Stimulated activated naive B cell treated with anti-CD40 and anti-IgM and Interleukin-4, amounts not matched to agents 10 μg/mL and 1 μg/mL and 100 μg/mL, for 72 hours (primary cell): ENCODE data around the gene ATP5PD.
"Not testable (repeated sequence)": the region's sequence is repeated elsewhere in the genome, so short reads cannot be mapped to it uniquely, and the experiment has no call there.

Experiments used
- ATAC-seq, 2 donors: fragments of 150-1000 bp; cut with Tn5 transposase; replicated peaks; 2 replicates each; pipeline ENCODE4 v1.10.0; 2021; ENCODE audit warnings: moderate library complexity in 1 of 2
- DNase-seq: peaks from one replicate; pipeline ENCODE4 v3.0.0; 2021
- H3K27ac Mint-ChIP-seq: one replicate; pipeline ENCODE4 v1.8.0; 2022; ENCODE audit warnings: mild to moderate bottlenecking, mixed read lengths
- H3K27me3 Mint-ChIP-seq, 2 donors: one replicate each; pipeline ENCODE4 v1.8.0; 2022; ENCODE audit warnings: mixed read lengths in 2 of 2
- H3K36me3 Mint-ChIP-seq, 2 donors: one replicate each; pipeline ENCODE4 v1.8.0; 2022; ENCODE audit warnings: mixed read lengths in 2 of 2, mild to moderate bottlenecking in 1 of 2
- H3K4me1 Mint-ChIP-seq, 2 donors: one replicate each; pipeline ENCODE4 v1.8.0; 2022; ENCODE audit warnings: mixed read lengths in 2 of 2, mild to moderate bottlenecking in 1 of 2
- H3K4me3 Mint-ChIP-seq, 2 donors: one replicate each; pipeline ENCODE4 v1.8.0; 2022; ENCODE audit warnings: mild to moderate bottlenecking in 2 of 2, mixed read lengths in 2 of 2, moderate library complexity in 1 of 2
- H3K9me3 Mint-ChIP-seq, 2 donors: one replicate each; pipeline ENCODE4 v1.8.0; 2022; ENCODE audit warnings: mixed read lengths in 2 of 2, mild to moderate bottlenecking in 1 of 2

ATP5PD gene

GRCh38 chr17:75030161-75030560, 16.6 kb downstream of the ATP5PD start:
- ATAC-seq (no peak), DNase-seq (no peak)
- Mint-ChIP-seq H3K4me1 (peaks cover 32 to 35% of the 10 kb centered on the region in 2 donors), H3K27ac (no peak overlapping the region), H3K9me3 (peaks cover 8 to 12% of the 10 kb centered on the region in 2 donors), H3K36me3 (peaks cover 10 to 23% of the 10 kb centered on the region in 2 donors), H3K4me3 (no peak overlapping the region), H3K27me3 (peaks cover 14% of the 10 kb centered on the region in 2 donors)

GRCh38 chr17:75026650-75027049, 20.1 kb downstream of the ATP5PD start:
- H3K27ac Mint-ChIP-seq, result not testable (repeated sequence)

GRCh38 chr17:75025398-75025734, 21.4 kb downstream of the ATP5PD start:
- ATAC-seq, H3K27ac Mint-ChIP-seq, DNase-seq, H3K4me3 Mint-ChIP-seq, H3K9me3 Mint-ChIP-seq, H3K4me1 Mint-ChIP-seq, H3K27me3 Mint-ChIP-seq: not testable (repeated sequence)
- peaks cover 33 to 47% of the 10 kb centered on the region in 2 donors for H3K36me3 Mint-ChIP-seq

More at GRCh38 chr17:75026650-75027049, 20.1 kb downstream of the ATP5PD start:
- H3K9me3 Mint-ChIP-seq, result peaks cover 5 to 10% of the 10 kb centered on the region in 2 donors
- H3K4me1 Mint-ChIP-seq, H3K4me3 Mint-ChIP-seq, ATAC-seq, H3K27me3 Mint-ChIP-seq, DNase-seq: not testable (repeated sequence)
- H3K36me3 Mint-ChIP-seq, result peaks cover 23 to 34% of the 10 kb centered on the region in 2 donors

GRCh38 chr17:75024686-75025397, 21.9 kb downstream of the ATP5PD start:
- no peak overlapping the region for H3K4me3 Mint-ChIP-seq
- no peak overlapping the region for H3K27ac Mint-ChIP-seq
- H3K36me3 Mint-ChIP-seq, result peaks cover 35 to 50% of the 10 kb centered on the region in 2 donors
- DNase-seq (no peak), ATAC-seq (no peak)
- H3K27me3 Mint-ChIP-seq, result no peaks in the 10 kb centered on the region
- peaks cover 3 to 6% of the 10 kb centered on the region in 2 donors for H3K4me1 Mint-ChIP-seq
- peaks cover 0 to 6% of the 10 kb centered on the region in 2 donors for H3K9me3 Mint-ChIP-seq

GRCh38 chr17:75020331-75021110, 26.2 kb downstream of the ATP5PD start:
- H3K4me3 Mint-ChIP-seq, result no peak overlapping the region
- DNase-seq, result no peak
- peaks cover 0 to 2% of the 10 kb centered on the region in 2 donors for H3K9me3 Mint-ChIP-seq
- H3K27me3 Mint-ChIP-seq, result no peaks in the 10 kb centered on the region
- H3K4me1 Mint-ChIP-seq, result peaks cover 4 to 10% of the 10 kb centered on the region in 2 donors
- H3K36me3 Mint-ChIP-seq, result peaks cover 44 to 57% of the 10 kb centered on the region in 2 donors
- no peak overlapping the region for H3K27ac Mint-ChIP-seq
- no peak for ATAC-seq

GRCh38 chr17:75019710-75020109, 27.1 kb downstream of the ATP5PD start:
- Mint-ChIP-seq H3K27ac (no peak overlapping the region), H3K36me3 (peaks cover 39 to 55% of the 10 kb centered on the region in 2 donors)
- no peak for DNase-seq

GRCh38 chr17:75019146-75019545, 27.6 kb downstream of the ATP5PD start:
- H3K27me3 Mint-ChIP-seq, result no peaks in the 10 kb centered on the region
- H3K27ac Mint-ChIP-seq, result no peak overlapping the region
- ATAC-seq (no peak), DNase-seq (no peak)
- no peaks in the 10 kb centered on the region for H3K9me3 Mint-ChIP-seq
- peaks cover 5 to 6% of the 10 kb centered on the region in 2 donors for H3K4me1 Mint-ChIP-seq
- H3K4me3 Mint-ChIP-seq, result no peak overlapping the region
- peaks cover 39 to 53% of the 10 kb centered on the region in 2 donors for H3K36me3 Mint-ChIP-seq

More at GRCh38 chr17:75019710-75020109, 27.1 kb downstream of the ATP5PD start:
- Mint-ChIP-seq H3K27me3 (no peaks in the 10 kb centered on the region), H3K4me3 (no peak overlapping the region), H3K4me1 (peaks cover 5% of the 10 kb centered on the region in 2 donors), H3K9me3 (no peaks in the 10 kb centered on the region)
- ATAC-seq, result no peak

- DNase-seq (no peak), ATAC-seq (no peak)
- Mint-ChIP-seq H3K27ac (peak overlapping the region; percentile 94), H3K36me3 (peaks cover 5 to 18% of the 10 kb centered on the region in 2 donors), H3K4me1 (peaks cover 20 to 32% of the 10 kb centered on the region in 2 donors), H3K4me3 (peak overlapping the region; percentile 92 to 96), H3K27me3 (no peaks in the 10 kb centered on the region), H3K9me3 (no peaks in the 10 kb centered on the region)
These were observed 33.6 kb downstream of the ATP5PD start for GRCh38 chr17:75013092-75013559.

- ATAC-seq (peak; percentile 94 to 95), DNase-seq (peak; percentile 85)
- Mint-ChIP-seq H3K4me1 (peaks cover 20 to 32% of the 10 kb centered on the region in 2 donors), H3K9me3 (no peaks in the 10 kb centered on the region), H3K4me3 (peak within 1 kb of the TSS; percentile 92 to 96), H3K36me3 (peaks cover 5 to 18% of the 10 kb centered on the region in 2 donors), H3K27ac (peak within 1 kb of the TSS; percentile 94), H3K27me3 (peaks cover 0 to 4% of the 10 kb centered on the region in 2 donors)
These were observed 34.2 kb downstream of the ATP5PD start, which contains the start of gene MRPL58 for GRCh38 chr17:75012346-75013091. TSS of gene MRPL58 (plus strand) at chr17:75012670. CDS start at chr17:75012687, 17 bp downstream.

GRCh38 chr17:75012096-75012345, 34.7 kb downstream of the ATP5PD start:
- H3K9me3 Mint-ChIP-seq, result no peaks in the 10 kb centered on the region
- H3K27me3 Mint-ChIP-seq, result peaks cover 0 to 9% of the 10 kb centered on the region in 2 donors
- peaks cover 5 to 18% of the 10 kb centered on the region in 2 donors for H3K36me3 Mint-ChIP-seq
- peak overlapping the region; percentile 92 to 96 for H3K4me3 Mint-ChIP-seq
- DNase-seq, result no peak
- H3K4me1 Mint-ChIP-seq, result peaks cover 20 to 32% of the 10 kb centered on the region in 2 donors
- ATAC-seq, result no peak
- H3K27ac Mint-ChIP-seq, result peak overlapping the region; percentile 94

- ATAC-seq, result no peak
- peaks cover 20 to 32% of the 10 kb centered on the region in 2 donors for H3K4me1 Mint-ChIP-seq
- DNase-seq, result no peak
- H3K9me3 Mint-ChIP-seq, result no peaks in the 10 kb centered on the region
- H3K27me3 Mint-ChIP-seq, result peaks cover 0 to 14% of the 10 kb centered on the region in 2 donors
- peaks cover 5 to 16% of the 10 kb centered on the region in 2 donors for H3K36me3 Mint-ChIP-seq
- H3K4me3 Mint-ChIP-seq, result peak overlapping the region; percentile 92 to 96
- H3K27ac Mint-ChIP-seq, result peak overlapping the region; percentile 94
These were observed 35.2 kb downstream of the ATP5PD start for GRCh38 chr17:75011401-75012095.

GRCh38 chr17:75010683-75011400, 35.9 kb downstream of the ATP5PD start:
- H3K36me3 Mint-ChIP-seq, result peaks cover 2 to 11% of the 10 kb centered on the region in 2 donors
- H3K9me3 Mint-ChIP-seq, result no peaks in the 10 kb centered on the region
- DNase-seq (no peak), ATAC-seq (no peak)
- H3K27me3 Mint-ChIP-seq, result peaks cover under 1 to 21% of the 10 kb centered on the region in 2 donors
- peaks cover 19 to 27% of the 10 kb centered on the region in 2 donors for H3K4me1 Mint-ChIP-seq
- no peak overlapping the region for H3K4me3 Mint-ChIP-seq
- peak overlapping the region; percentile 26 for H3K27ac Mint-ChIP-seq

GRCh38 chr17:75009139-75009724, 37.5 kb downstream of the ATP5PD start:
- H3K4me3 Mint-ChIP-seq, result no peak overlapping the region
- ATAC-seq (no peak), DNase-seq (no peak)
- H3K27ac Mint-ChIP-seq, result no peak overlapping the region
- H3K27me3 Mint-ChIP-seq, result peaks cover 15 to 34% of the 10 kb centered on the region in 2 donors
- no peaks in the 10 kb centered on the region for H3K9me3 Mint-ChIP-seq
- peaks cover 14 to 27% of the 10 kb centered on the region in 2 donors for H3K4me1 Mint-ChIP-seq
- H3K36me3 Mint-ChIP-seq, result peaks cover 0 to 3% of the 10 kb centered on the region in 2 donors
